SK-N-SH treated with all-trans-retinoic acid at 6 μM for 48 hours (cell line): Measurements from ENCODE around the gene CATSPERZ.

Experiments used
- ATAC-seq: fragments of 200-7000 bp; cut with Tn5 transposase; 3 replicates; pipeline ENCODE4 v1.9.1; 2020; ENCODE audit warnings: mild to moderate bottlenecking, moderate library complexity
- ARNTL ChIP-seq: fragments of 450-650 bp; formaldehyde crosslinking; IDR thresholded peaks from 2 replicates; pipeline ENCODE4 v1.5.0; 2020; ENCODE audit warnings: low read depth, mild to moderate bottlenecking, moderate library complexity, borderline replicate concordance
- BACH2 ChIP-seq: fragments of 250-450 bp; sonication (Bioruptor Pico); IDR thresholded peaks from 2 replicates; pipeline ENCODE4 v1.9.0; 2021; ENCODE audit warnings: mild to moderate bottlenecking, borderline replicate concordance
- CSDC2 ChIP-seq: fragments of 250-450 bp; sonication (Bioruptor Pico); IDR thresholded peaks from 2 replicates; pipeline ENCODE4 v1.5.0; 2020; ENCODE audit warnings: mild to moderate bottlenecking, moderate library complexity
- ISL1 ChIP-seq: fragments of 250-450 bp; sonication (Bioruptor Pico); IDR thresholded peaks from 2 replicates; pipeline ENCODE4 v2.1.2; 2022; ENCODE audit warnings: mild to moderate bottlenecking, moderate library complexity
- OSR1 ChIP-seq: fragments of 250-450 bp; sonication (Bioruptor Pico); IDR thresholded peaks from 2 replicates; pipeline ENCODE4 v1.8.0; 2022; ENCODE audit warnings: moderate library complexity, mild to moderate bottlenecking, inconsistent platforms
- PPARA ChIP-seq: fragments of 250-450 bp; sonication (Bioruptor Pico); IDR thresholded peaks from 2 replicates; pipeline ENCODE4 v1.5.0; 2020; ENCODE audit warnings: mild to moderate bottlenecking, borderline replicate concordance
- SNAI2 ChIP-seq: fragments of 250-450 bp; sonication (Bioruptor Pico); IDR thresholded peaks from 2 replicates; pipeline ENCODE4 v1.5.0; 2020; ENCODE audit warnings: mild to moderate bottlenecking, moderate library complexity
- TCF4 ChIP-seq: fragments of 250-450 bp; sonication (Bioruptor Pico); IDR thresholded peaks from 2 replicates; pipeline ENCODE4 v1.8.0; 2021; ENCODE audit warnings: mild to moderate bottlenecking, moderate library complexity, borderline replicate concordance
- TOX ChIP-seq: fragments of 250-450 bp; sonication (Bioruptor Pico); IDR thresholded peaks from 2 replicates; pipeline ENCODE4 v1.8.0; 2021; ENCODE audit warnings: mild to moderate bottlenecking, moderate library complexity, borderline replicate concordance
- ZC3H10 ChIP-seq: fragments of 250-450 bp; sonication (Bioruptor Pico); IDR thresholded peaks from 2 replicates; pipeline ENCODE4 v1.5.1; 2021; ENCODE audit warnings: mild to moderate bottlenecking, moderate library complexity
- ZFP3 ChIP-seq: fragments of 250-450 bp; sonication (Bioruptor Pico); IDR thresholded peaks from 2 replicates; pipeline ENCODE4 v1.5.0; 2020; ENCODE audit warnings: mild to moderate bottlenecking, moderate library complexity
- ZNF70 ChIP-seq: fragments of 450-650 bp; formaldehyde crosslinking; IDR thresholded peaks from 2 replicates; pipeline ENCODE4 v1.5.0; 2020; ENCODE audit warnings: mild to moderate bottlenecking, moderate library complexity
- ZNF8 ChIP-seq: fragments of 450-650 bp; formaldehyde crosslinking; IDR thresholded peaks from 2 replicates; pipeline ENCODE4 v1.5.0; 2020; ENCODE audit warnings: mild to moderate bottlenecking, moderate library complexity
- TF ChIP-seq, protein P1 (sequence below): fragments of 250-450 bp; sonication (Bioruptor Pico); IDR thresholded peaks from 2 replicates; pipeline ENCODE4 v1.8.0; 2020; ENCODE audit warnings: mild to moderate bottlenecking, moderate library complexity, borderline replicate concordance
- TF ChIP-seq, protein P2 (sequence below): fragments of 250-450 bp; sonication (Bioruptor Pico); IDR thresholded peaks from 2 replicates; pipeline ENCODE4 v1.5.1; 2020; ENCODE audit warnings: low read depth, mild to moderate bottlenecking, moderate library complexity
- TF ChIP-seq, protein P3 (sequence below): fragments of 250-450 bp; sonication (Bioruptor Pico); IDR thresholded peaks from 2 replicates; pipeline ENCODE4 v1.5.0; 2020; ENCODE audit warnings: mild to moderate bottlenecking, moderate library complexity
- TF ChIP-seq, protein P4 (sequence below): fragments of 250-450 bp; sonication (Bioruptor Pico); IDR thresholded peaks from 2 replicates; pipeline ENCODE4 v1.8.0; 2021; ENCODE audit warnings: low read depth, mild to moderate bottlenecking, moderate library complexity, borderline replicate concordance

CATSPERZ gene

DNA sequence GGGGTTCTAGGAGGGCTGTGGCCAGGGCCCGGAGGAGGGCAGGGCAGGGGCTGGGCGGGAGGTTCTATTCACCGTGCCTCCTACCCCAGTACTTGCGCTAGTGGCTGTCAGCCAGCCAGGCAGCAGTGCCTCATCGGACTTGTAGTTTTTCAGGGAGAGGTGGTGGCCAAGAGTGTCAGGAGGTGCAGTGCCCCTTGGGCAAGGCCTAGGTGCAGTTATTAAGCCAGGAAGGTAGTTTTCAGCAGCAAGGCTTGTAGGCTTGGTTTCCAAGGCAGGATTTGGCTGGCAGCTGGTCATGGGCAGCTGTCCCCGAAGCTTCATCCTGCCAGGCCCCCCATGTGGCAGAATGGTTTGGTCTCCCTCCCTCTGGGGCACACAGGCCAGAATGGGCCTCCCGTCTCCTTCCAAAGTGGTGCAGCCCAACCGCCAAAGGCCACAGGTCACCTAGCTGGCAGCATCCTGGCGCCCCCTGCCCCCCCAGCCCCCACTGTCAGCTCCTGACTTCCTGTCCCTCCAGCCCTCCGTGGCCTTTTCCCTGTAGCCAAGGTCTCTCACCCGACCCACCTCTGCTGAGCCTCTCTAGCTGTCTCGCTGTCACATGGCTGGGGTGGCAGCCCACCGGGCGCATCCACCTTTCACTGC is 48.3 kb downstream of the CATSPERZ start (continued):
- TF ChIP-seq, protein P1, sequence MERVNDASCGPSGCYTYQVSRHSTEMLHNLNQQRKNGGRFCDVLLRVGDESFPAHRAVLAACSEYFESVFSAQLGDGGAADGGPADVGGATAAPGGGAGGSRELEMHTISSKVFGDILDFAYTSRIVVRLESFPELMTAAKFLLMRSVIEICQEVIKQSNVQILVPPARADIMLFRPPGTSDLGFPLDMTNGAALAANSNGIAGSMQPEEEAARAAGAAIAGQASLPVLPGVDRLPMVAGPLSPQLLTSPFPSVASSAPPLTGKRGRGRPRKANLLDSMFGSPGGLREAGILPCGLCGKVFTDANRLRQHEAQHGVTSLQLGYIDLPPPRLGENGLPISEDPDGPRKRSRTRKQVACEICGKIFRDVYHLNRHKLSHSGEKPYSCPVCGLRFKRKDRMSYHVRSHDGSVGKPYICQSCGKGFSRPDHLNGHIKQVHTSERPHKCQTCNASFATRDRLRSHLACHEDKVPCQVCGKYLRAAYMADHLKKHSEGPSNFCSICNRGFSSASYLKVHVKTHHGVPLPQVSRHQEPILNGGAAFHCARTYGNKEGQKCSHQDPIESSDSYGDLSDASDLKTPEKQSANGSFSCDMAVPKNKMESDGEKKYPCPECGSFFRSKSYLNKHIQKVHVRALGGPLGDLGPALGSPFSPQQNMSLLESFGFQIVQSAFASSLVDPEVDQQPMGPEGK (CRISPR knock-in tag), result no peak

DNA sequence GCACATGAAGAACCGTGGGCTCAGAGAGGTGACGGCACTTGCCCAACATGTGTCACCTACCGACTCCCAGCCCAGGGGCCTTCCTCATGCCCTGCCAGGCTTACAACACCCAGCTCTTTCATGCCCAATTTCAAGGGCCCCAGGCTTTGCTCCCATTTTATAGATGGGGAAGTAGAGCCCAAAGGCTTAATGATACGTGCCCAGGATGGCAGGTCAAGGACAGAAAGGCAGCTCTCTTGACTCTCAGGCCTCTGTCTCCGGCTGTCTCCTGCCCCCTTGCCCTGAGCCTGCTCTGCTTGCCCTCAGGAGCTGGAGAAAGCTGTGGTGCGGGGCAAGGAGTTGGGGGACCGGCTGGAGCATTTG is 48.8 kb downstream of the CATSPERZ start:
- no peak for ATAC-seq
- TF ChIP-seq TCF4 (CRISPR knock-in tag), result no peak
- no peak for TF ChIP-seq ZNF8
- TF ChIP-seq PPARA, result no peak
- no peak for TF ChIP-seq ZNF70 (CRISPR knock-in tag)
- no peak for TF ChIP-seq ISL1
- TF ChIP-seq ARNTL (CRISPR knock-in tag), result no peak
- no peak for TF ChIP-seq CSDC2 (CRISPR knock-in tag)
- TF ChIP-seq, protein P2, sequence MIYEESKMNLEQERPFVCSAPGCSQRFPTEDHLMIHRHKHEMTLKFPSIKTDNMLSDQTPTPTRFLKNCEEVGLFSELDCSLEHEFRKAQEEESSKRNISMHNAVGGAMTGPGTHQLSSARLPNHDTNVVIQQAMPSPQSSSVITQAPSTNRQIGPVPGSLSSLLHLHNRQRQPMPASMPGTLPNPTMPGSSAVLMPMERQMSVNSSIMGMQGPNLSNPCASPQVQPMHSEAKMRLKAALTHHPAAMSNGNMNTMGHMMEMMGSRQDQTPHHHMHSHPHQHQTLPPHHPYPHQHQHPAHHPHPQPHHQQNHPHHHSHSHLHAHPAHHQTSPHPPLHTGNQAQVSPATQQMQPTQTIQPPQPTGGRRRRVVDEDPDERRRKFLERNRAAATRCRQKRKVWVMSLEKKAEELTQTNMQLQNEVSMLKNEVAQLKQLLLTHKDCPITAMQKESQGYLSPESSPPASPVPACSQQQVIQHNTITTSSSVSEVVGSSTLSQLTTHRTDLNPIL, result no peak
- TF ChIP-seq, protein P3, sequence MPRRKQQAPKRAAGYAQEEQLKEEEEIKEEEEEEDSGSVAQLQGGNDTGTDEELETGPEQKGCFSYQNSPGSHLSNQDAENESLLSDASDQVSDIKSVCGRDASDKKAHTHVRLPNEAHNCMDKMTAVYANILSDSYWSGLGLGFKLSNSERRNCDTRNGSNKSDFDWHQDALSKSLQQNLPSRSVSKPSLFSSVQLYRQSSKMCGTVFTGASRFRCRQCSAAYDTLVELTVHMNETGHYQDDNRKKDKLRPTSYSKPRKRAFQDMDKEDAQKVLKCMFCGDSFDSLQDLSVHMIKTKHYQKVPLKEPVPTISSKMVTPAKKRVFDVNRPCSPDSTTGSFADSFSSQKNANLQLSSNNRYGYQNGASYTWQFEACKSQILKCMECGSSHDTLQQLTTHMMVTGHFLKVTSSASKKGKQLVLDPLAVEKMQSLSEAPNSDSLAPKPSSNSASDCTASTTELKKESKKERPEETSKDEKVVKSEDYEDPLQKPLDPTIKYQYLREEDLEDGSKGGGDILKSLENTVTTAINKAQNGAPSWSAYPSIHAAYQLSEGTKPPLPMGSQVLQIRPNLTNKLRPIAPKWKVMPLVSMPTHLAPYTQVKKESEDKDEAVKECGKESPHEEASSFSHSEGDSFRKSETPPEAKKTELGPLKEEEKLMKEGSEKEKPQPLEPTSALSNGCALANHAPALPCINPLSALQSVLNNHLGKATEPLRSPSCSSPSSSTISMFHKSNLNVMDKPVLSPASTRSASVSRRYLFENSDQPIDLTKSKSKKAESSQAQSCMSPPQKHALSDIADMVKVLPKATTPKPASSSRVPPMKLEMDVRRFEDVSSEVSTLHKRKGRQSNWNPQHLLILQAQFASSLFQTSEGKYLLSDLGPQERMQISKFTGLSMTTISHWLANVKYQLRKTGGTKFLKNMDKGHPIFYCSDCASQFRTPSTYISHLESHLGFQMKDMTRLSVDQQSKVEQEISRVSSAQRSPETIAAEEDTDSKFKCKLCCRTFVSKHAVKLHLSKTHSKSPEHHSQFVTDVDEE, result no peak

DNA sequence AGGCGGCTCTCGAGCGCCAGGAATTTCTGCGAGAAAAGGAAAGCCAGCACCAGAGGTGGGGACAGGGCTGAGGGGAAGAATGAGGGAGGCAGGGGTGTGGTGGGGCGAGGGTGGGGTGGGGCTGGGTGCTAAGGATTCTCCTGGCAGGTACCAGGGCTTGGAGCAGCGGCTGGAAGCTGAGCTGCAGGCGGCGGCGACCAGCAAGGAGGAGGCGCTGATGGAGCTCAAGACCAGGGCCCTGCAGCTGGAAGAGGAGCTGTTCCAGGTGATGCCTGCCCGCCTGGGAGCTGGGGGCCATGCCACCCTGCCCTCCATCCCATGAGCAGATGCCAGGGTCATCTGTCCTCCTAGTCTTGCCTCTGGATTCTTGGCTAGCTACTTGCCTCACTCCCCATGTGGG is 49.2 kb downstream of the CATSPERZ start:
- ATAC-seq, result no peak

DNA sequence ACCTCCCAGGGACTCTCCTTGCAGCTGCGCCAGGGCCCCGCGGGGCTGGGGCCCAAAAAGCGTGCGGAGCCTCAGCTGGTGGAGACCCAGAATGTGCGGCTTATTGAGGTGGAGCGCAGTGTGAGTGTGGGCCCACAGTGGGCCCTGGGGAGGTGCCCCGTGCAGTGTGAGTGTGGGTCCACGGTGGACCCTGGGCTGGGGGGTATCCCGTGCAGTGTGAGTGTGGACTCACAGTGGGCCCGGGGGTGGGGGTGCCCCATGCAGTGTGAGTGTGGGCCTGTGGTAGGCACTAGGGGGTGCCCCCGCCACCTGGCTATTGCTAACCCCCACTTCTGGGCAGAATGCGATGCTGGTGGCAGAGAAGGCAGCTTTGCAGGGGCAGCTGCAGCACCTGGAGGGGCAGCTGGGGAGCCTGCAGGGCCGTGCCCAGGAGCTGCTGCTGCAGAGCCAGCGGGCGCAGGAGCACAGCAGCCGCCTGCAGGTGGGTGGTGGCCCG is 51.0 kb downstream of the CATSPERZ start:
- no peak for ATAC-seq
- no peak for TF ChIP-seq ZNF8
- TF ChIP-seq BACH2 (CRISPR knock-in tag), result no peak
- TF ChIP-seq ZC3H10 (CRISPR knock-in tag), result no peak
- TF ChIP-seq, protein P4, sequence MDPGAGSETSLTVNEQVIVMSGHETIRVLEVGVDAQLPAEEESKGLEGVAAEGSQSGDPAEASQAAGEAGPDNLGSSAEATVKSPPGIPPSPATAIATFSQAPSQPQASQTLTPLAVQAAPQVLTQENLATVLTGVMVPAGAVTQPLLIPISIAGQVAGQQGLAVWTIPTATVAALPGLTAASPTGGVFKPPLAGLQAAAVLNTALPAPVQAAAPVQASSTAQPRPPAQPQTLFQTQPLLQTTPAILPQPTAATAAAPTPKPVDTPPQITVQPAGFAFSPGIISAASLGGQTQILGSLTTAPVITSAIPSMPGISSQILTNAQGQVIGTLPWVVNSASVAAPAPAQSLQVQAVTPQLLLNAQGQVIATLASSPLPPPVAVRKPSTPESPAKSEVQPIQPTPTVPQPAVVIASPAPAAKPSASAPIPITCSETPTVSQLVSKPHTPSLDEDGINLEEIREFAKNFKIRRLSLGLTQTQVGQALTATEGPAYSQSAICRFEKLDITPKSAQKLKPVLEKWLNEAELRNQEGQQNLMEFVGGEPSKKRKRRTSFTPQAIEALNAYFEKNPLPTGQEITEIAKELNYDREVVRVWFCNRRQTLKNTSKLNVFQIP (CRISPR knock-in tag), result no peak
- no peak for TF ChIP-seq TOX (CRISPR knock-in tag)
- no peak for TF ChIP-seq ZNF70 (CRISPR knock-in tag)
- TF ChIP-seq, protein P1 (CRISPR knock-in tag), result no peak
- TF ChIP-seq, protein P3, result no peak
- TF ChIP-seq SNAI2, result no peak

More for the DNA sequence above, 49.2 kb downstream of the CATSPERZ start:
- TF ChIP-seq OSR1 (no peak), ZFP3 (CRISPR knock-in tag) (0 out of 2 replicates have a peak, but pooled peaks have one; percentile 58)
- TF ChIP-seq, all 23 proteins: peak for 1
